Mammary epithelial cell (primary cell): ENCODE measurements around the gene XRCC2.

Source experiments
- EZH2 ChIP-seq: IDR thresholded peaks from 2 replicates; pipeline ENCODE4 v1.6.1; 2012; ENCODE audit warnings: low read length, inconsistent platforms, borderline replicate concordance
- TF ChIP-seq, protein P1 (sequence below), 2 donors: IDR thresholded peaks in 1 of 2; conservative IDR thresholded peaks in 1 of 2; 2 replicates each; pipeline ENCODE4 v1.5.1; 2011 to 2012; ENCODE audit warnings: inconsistent platforms in 2 of 2, low read length in 2 of 2, mild to moderate bottlenecking in 2 of 2, control low read depth in 1 of 2, low read depth in 1 of 2; ENCODE audit not compliant: insufficient read depth in 1 of 2; ENCODE audit errors: extremely low read depth in 1 of 2

DNA sequence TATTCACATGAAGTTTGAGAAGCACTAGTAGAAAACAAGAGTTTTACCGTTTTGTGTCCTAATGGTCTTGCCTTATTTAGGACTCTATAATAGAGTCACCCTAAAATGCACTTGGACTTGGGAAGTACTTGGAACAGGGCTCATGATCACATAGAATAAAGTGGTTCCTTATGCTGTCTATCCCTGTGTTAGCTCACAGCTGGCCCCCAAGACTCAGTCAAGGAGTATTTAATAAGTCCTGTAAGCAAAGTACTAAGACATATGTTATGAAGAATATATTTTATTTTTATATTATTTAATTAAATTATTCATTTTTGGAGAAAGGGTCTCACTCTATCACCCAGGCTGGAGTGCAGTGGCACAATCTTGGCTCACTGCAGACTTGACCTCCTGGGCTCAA lies 54.5 kb downstream of the XRCC2 start:
- TF ChIP-seq, protein P1, sequence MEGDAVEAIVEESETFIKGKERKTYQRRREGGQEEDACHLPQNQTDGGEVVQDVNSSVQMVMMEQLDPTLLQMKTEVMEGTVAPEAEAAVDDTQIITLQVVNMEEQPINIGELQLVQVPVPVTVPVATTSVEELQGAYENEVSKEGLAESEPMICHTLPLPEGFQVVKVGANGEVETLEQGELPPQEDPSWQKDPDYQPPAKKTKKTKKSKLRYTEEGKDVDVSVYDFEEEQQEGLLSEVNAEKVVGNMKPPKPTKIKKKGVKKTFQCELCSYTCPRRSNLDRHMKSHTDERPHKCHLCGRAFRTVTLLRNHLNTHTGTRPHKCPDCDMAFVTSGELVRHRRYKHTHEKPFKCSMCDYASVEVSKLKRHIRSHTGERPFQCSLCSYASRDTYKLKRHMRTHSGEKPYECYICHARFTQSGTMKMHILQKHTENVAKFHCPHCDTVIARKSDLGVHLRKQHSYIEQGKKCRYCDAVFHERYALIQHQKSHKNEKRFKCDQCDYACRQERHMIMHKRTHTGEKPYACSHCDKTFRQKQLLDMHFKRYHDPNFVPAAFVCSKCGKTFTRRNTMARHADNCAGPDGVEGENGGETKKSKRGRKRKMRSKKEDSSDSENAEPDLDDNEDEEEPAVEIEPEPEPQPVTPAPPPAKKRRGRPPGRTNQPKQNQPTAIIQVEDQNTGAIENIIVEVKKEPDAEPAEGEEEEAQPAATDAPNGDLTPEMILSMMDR (conservative IDR thresholded peaks at IDR 0.05 in 1 of 2, IDR thresholded peaks at IDR 0.05 in 1 of 2; ENCODE audit: extremely low read depth in 1 of 2, insufficient read depth in 1 of 2, low read depth in 1 of 2, low read length in 2 of 2) = no peak
- TF ChIP-seq EZH2 = no peak
